Caco-2 (cell line): ENCODE measurements around the gene BCL7A. TPM values are rescaled to one million over a fixed set of nuclear protein-coding genes. Genes with fewer than 3 reads are reported as not detected.

Source experiments
- BruUV-seq: library from RNA; stranded (reverse); fragments of 400-500 nt; replicated peaks from 2 replicates; lab custom pipeline; 2021; lab: Mats Ljungman, UMichigan
- CTCF ChIA-PET: fragments of 300-600 bp; sonication (Branson Sonifier 250); formaldehyde crosslinking; loops from one replicate; lab custom pipeline; 2022; ENCODE audit warnings: antibody characterized with exemption; lab: Charles Lee
- POLR2A ChIA-PET: fragments of 300-600 bp; sonication (Branson Sonifier 250); formaldehyde crosslinking; loops from one replicate; lab custom pipeline; 2022; ENCODE audit warnings: antibody characterized with exemption; lab: Charles Lee
- DNase-seq, 2 experiments: peaks; one replicate each; pipeline versions ENCODE4 v3.0.0 to v3.0.0-alpha.2; 2020 to 2022
- H3K27me3 ChIP-seq: replicated peaks from 2 replicates; pipeline ENCODE4 v1.6.0; 2011; ENCODE audit warnings: low read length; ENCODE audit not compliant: control insufficient read depth, insufficient read depth
- H3K36me3 ChIP-seq: 2 replicates; pipeline ENCODE4 v1.5.1; 2011; ENCODE audit warnings: low read length; ENCODE audit not compliant: control insufficient read depth, insufficient read depth
- H3K4me1 ChIP-seq: fragments of 250-450 bp; sonication (Bioruptor Pico); 2 replicates; pipeline ENCODE4 v1.5.1; 2020; ENCODE audit warnings: mild to moderate bottlenecking
- H3K4me3 ChIP-seq: 2 replicates; pipeline ENCODE4 v1.5.1; 2011; ENCODE audit warnings: low read depth, mild to moderate bottlenecking, control low read depth, low read length
- H3K9me3 ChIP-seq: fragments of 250-450 bp; sonication (Bioruptor Pico); 2 replicates; pipeline ENCODE4 v1.5.1; 2020; ENCODE audit warnings: mild to moderate bottlenecking, moderate library complexity
- H3K27ac Mint-ChIP-seq: one replicate; pipeline ENCODE4 v1.8.0; 2022; ENCODE audit warnings: mixed read lengths; ENCODE audit not compliant: unreplicated experiment
- H3K27me3 Mint-ChIP-seq: one replicate; pipeline ENCODE4 v1.8.0; 2022; ENCODE audit warnings: mixed read lengths; ENCODE audit not compliant: insufficient read depth, unreplicated experiment
- H3K36me3 Mint-ChIP-seq: one replicate; pipeline ENCODE4 v1.8.0; 2022; ENCODE audit warnings: mild to moderate bottlenecking, mixed read lengths; ENCODE audit not compliant: insufficient read depth, unreplicated experiment
- H3K4me1 Mint-ChIP-seq: one replicate; pipeline ENCODE4 v1.8.0; 2022; ENCODE audit warnings: low read depth, mixed read lengths; ENCODE audit not compliant: unreplicated experiment
- H3K4me3 Mint-ChIP-seq: one replicate; pipeline ENCODE4 v1.8.0; 2022; ENCODE audit warnings: mild to moderate bottlenecking, moderate library complexity, mixed read lengths; ENCODE audit not compliant: unreplicated experiment
- H3K9me3 Mint-ChIP-seq: one replicate; pipeline ENCODE4 v1.8.0; 2022; ENCODE audit warnings: mixed read lengths; ENCODE audit not compliant: unreplicated experiment
- intact Hi-C: fragments of 100-400 bp; cut with micrococcal nuclease; formaldehyde crosslinking; loops from one replicate; pipeline ENCODE4 v1.10.0; 2022; ENCODE audit not compliant: unreplicated experiment
- total RNA-seq: library from RNA; stranded (reverse); gene quantifications from 2 replicates; pipeline ENCODE4 v1.2.3, GENCODE V29; 2022
- TF ChIP-seq, protein P1 (sequence below), 2 experiments: fragments of 200-600 bp in 1 of 2; IDR thresholded peaks; 1 replicate in 1 of 2; 2 replicates in 1 of 2; pipeline versions ENCODE4 v1.5.1 to v1.8.0; 2011 to 2022; ENCODE audit warnings: antibody characterized with exemption in 1 of 2, control low read depth in 1 of 2, inconsistent platforms in 1 of 2, low read depth in 1 of 2, low read length in 1 of 2, mild to moderate bottlenecking in 1 of 2, moderate library complexity in 1 of 2; ENCODE audit not compliant: insufficient read depth in 1 of 2, severe bottlenecking in 1 of 2, unreplicated experiment in 1 of 2

Gene BCL7A
- total RNA-seq, 1 experiment from 2014 or later, result 15.5 TPM

DNA sequence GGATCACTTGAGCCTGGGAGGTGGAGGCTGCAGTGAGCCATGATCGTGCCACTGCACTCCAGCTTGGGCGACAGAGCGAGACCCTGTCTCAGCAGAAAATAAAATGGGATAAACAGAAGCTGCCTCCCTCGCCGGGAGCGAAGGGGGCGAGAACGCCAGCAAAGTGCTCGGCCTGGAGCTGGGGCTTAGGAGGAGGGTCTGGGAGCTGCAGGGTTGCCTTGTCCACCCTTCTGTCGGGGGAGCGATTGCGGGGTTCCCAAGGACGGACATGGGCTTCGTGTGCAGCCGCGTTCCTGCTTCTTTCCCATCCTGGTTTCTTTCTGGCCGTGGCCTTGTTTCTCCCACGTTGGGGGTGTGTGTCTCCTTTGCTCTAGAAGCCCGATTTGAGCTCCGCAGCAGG lies 29.0 kb downstream of the BCL7A start:
- Histone ChIP-seq H3K4me1 (peaks cover 12% of the 10 kb centered on the region), H3K27me3 (no peaks in the 10 kb centered on the region), H3K36me3 (peaks cover 2% of the 10 kb centered on the region; the same call in 1 of the 2 replicates), H3K4me3 (no peak overlapping the region), H3K9me3 (no peaks in the 10 kb centered on the region)
- Mint-ChIP-seq H3K27me3 (no peaks in the 10 kb centered on the region), H3K4me1 (peaks cover 6% of the 10 kb centered on the region), H3K4me3 (no peak overlapping the region), H3K9me3 (no peaks in the 10 kb centered on the region), H3K36me3 (peaks cover 12% of the 10 kb centered on the region), H3K27ac (no peak overlapping the region)
- ChIA-PET CTCF (interaction anchor here (0.7 kb wide), 1 partner anchor 13 kb away, joined by 3 read pairs; no protein-coding TSS in a partner anchor), POLR2A (no interaction called here)
- DNase-seq, result no peak
- no TSS peak for BruUV-seq
- intact Hi-C loops, result no loop called here
- TF ChIP-seq, protein P1, sequence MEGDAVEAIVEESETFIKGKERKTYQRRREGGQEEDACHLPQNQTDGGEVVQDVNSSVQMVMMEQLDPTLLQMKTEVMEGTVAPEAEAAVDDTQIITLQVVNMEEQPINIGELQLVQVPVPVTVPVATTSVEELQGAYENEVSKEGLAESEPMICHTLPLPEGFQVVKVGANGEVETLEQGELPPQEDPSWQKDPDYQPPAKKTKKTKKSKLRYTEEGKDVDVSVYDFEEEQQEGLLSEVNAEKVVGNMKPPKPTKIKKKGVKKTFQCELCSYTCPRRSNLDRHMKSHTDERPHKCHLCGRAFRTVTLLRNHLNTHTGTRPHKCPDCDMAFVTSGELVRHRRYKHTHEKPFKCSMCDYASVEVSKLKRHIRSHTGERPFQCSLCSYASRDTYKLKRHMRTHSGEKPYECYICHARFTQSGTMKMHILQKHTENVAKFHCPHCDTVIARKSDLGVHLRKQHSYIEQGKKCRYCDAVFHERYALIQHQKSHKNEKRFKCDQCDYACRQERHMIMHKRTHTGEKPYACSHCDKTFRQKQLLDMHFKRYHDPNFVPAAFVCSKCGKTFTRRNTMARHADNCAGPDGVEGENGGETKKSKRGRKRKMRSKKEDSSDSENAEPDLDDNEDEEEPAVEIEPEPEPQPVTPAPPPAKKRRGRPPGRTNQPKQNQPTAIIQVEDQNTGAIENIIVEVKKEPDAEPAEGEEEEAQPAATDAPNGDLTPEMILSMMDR (IDR thresholded peaks at IDR 0.05; ENCODE audit: insufficient read depth in 1 of 2, low read depth in 1 of 2, low read length in 1 of 2, severe bottlenecking in 1 of 2, unreplicated experiment in 1 of 2), result no peak

DNA sequence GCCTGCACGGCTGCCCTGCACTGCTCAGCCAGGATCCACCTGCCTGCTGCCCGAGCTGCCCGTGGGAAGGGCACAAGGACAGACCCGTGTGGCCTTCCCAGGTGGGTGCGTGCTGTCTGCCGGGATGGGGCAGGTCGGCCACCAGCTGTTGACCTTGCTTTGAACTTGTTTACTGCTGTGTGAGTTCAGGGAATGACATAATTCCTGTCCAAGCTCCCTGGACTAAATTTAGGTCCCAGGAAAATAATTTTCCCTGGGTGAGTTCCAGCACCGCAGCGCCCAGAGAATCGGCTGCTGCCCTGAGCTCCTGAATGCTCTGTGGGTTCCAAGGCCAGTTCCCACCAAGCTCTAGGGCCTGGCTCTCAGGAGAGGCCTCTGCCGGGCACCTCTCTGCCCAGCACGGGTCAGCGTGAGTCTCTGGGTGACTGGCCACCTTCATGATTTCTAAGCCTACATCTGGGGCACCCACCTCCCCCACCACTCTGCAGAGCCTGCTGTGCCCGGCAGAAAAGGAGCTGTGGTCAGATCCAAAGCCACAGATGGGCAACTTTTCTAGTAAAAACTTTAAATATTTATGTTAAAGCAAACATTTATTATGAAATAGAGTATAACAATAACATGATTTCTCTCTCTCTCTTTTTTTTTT lies 29.7 kb downstream of the BCL7A start:
- no TSS peak for BruUV-seq
- POLR2A ChIA-PET, result no interaction called here

DNA sequence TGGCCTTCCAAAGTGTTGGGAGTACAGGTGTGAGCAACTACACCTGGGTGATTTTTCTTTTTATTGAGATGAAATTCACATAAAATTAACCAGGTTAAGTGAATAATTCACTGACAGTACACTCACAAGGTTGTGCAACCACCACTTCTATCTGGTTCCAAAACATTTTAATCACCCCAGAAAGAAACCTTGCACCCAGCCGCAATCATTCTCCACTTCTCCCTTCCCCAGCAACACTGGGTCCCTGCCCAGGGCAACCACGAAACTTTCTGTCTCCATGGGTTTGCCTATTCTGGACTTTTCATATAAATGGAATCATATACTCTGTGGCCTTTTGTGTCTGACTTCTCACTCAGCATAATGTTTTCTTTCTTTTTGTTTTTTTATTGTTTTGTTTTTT lies 30.6 kb downstream of the BCL7A start:
- H3K9me3 ChIP-seq, result no peaks in the 10 kb centered on the region
- Mint-ChIP-seq H3K27me3 (no peaks in the 10 kb centered on the region), H3K27ac (no peak overlapping the region), H3K9me3 (no peaks in the 10 kb centered on the region), H3K36me3 (peaks cover 12% of the 10 kb centered on the region), H3K4me1 (peaks cover 6% of the 10 kb centered on the region), H3K4me3 (no peak overlapping the region)
- CTCF ChIA-PET, result no interaction called here
- H3K4me1 ChIP-seq, result peaks cover 12% of the 10 kb centered on the region
- TF ChIP-seq, protein P1 (IDR thresholded peaks at IDR 0.05; ENCODE audit: insufficient read depth in 1 of 2, low read depth in 1 of 2, low read length in 1 of 2, severe bottlenecking in 1 of 2, unreplicated experiment in 1 of 2), result no peak
- no peaks in the 10 kb centered on the region for H3K27me3 ChIP-seq
- H3K4me3 ChIP-seq, result no peak overlapping the region
- POLR2A ChIA-PET, result no interaction called here
- intact Hi-C loops, result no loop called here
- peaks cover 2% of the 10 kb centered on the region for H3K36me3 ChIP-seq
- DNase-seq, result no peak
- BruUV-seq, result no TSS peak

More for the DNA sequence above, 29.7 kb downstream of the BCL7A start:
- Mint-ChIP-seq H3K36me3 (peaks cover 8% of the 10 kb centered on the region), H3K27me3 (no peaks in the 10 kb centered on the region), H3K9me3 (no peaks in the 10 kb centered on the region), H3K27ac (no peak overlapping the region), H3K4me1 (peaks cover 6% of the 10 kb centered on the region), H3K4me3 (no peak overlapping the region)
- DNase-seq, result no peak
- no peaks in the 10 kb centered on the region for H3K9me3 ChIP-seq
- no peaks in the 10 kb centered on the region for H3K27me3 ChIP-seq
- intact Hi-C loops, result no loop called here
- peaks cover 12% of the 10 kb centered on the region for H3K4me1 ChIP-seq
- TF ChIP-seq, protein P1 (IDR thresholded peaks at IDR 0.05; ENCODE audit: insufficient read depth in 1 of 2, low read depth in 1 of 2, low read length in 1 of 2, severe bottlenecking in 1 of 2, unreplicated experiment in 1 of 2), result no peak
- H3K4me3 ChIP-seq, result no peak overlapping the region
- H3K36me3 ChIP-seq, result peaks cover 2% of the 10 kb centered on the region
- CTCF ChIA-PET, result interaction anchor here (0.7 kb wide), 1 partner anchor 12 kb away, joined by 3 read pairs; no protein-coding TSS in a partner anchor
